ENCODE measurements around the gene CCDC7. TPM values are rescaled to one million over a fixed set of nuclear protein-coding genes. Genes with fewer than 3 reads are reported as not detected.

The CCDC7 gene
- total RNA-seq, 1 experiment from 2014 or later, result 4.0 TPM

DNA sequence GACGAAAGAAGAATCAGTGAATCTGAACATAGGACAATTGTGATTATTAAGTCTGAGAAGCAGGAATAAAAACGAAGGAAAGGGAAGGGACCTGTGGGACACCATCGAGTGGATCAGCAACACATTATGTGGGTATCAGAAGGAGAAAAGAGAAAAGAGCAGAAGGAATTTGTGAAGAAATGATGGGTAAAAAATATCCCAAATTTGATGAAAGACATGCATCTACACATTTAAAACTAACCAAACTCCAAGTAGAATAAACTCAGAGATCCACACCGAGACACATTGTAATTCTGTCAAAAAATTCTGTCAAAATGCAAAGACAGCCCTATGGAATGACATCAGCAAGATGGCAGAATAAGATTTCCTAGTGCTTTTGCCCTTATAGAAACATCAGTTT lies 341.0 kb downstream of the CCDC7 start:
- H2AFZ ChIP-seq (ENCODE audit: low read depth, low read length, poor library complexity, severe bottlenecking), result no peak overlapping the region
- TF ChIP-seq YY1 (IDR thresholded peaks at IDR 0.05; ENCODE audit: extremely low read depth, insufficient replicate concordance, low read depth, low read length) (no peak), SRF (IDR thresholded peaks at IDR 0.05; ENCODE audit: low read depth) (no peak), CEBPB (IDR thresholded peaks at IDR 0.05; ENCODE audit: low read depth) (no peak), EZH2phosphoT487 (IDR thresholded peaks at IDR 0.05; ENCODE audit: borderline replicate concordance) (no peak), JUND (IDR thresholded peaks at IDR 0.05) (no peak), POLR2A (IDR thresholded peaks at IDR 0.05; ENCODE audit: borderline replicate concordance, extremely low read depth, insufficient read depth, insufficient read length) (no peak), FOSL1 (IDR thresholded peaks at IDR 0.05; ENCODE audit: low read depth) (no peak), SP1 (IDR thresholded peaks at IDR 0.05; ENCODE audit: low read depth) (no peak)
- TF ChIP-seq, protein P1, sequence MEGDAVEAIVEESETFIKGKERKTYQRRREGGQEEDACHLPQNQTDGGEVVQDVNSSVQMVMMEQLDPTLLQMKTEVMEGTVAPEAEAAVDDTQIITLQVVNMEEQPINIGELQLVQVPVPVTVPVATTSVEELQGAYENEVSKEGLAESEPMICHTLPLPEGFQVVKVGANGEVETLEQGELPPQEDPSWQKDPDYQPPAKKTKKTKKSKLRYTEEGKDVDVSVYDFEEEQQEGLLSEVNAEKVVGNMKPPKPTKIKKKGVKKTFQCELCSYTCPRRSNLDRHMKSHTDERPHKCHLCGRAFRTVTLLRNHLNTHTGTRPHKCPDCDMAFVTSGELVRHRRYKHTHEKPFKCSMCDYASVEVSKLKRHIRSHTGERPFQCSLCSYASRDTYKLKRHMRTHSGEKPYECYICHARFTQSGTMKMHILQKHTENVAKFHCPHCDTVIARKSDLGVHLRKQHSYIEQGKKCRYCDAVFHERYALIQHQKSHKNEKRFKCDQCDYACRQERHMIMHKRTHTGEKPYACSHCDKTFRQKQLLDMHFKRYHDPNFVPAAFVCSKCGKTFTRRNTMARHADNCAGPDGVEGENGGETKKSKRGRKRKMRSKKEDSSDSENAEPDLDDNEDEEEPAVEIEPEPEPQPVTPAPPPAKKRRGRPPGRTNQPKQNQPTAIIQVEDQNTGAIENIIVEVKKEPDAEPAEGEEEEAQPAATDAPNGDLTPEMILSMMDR (IDR thresholded peaks at IDR 0.05 in 2 of 3, conservative IDR thresholded peaks at IDR 0.05 in 1 of 3; ENCODE audit: borderline replicate concordance in 1 of 3, insufficient read depth in 1 of 3, low read depth in 2 of 3, low read length in 2 of 3), result no peak
- TF ChIP-seq, protein P2, sequence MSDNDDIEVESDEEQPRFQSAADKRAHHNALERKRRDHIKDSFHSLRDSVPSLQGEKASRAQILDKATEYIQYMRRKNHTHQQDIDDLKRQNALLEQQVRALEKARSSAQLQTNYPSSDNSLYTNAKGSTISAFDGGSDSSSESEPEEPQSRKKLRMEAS (IDR thresholded peaks at IDR 0.05), result no peak
- TF ChIP-seq, protein P3, sequence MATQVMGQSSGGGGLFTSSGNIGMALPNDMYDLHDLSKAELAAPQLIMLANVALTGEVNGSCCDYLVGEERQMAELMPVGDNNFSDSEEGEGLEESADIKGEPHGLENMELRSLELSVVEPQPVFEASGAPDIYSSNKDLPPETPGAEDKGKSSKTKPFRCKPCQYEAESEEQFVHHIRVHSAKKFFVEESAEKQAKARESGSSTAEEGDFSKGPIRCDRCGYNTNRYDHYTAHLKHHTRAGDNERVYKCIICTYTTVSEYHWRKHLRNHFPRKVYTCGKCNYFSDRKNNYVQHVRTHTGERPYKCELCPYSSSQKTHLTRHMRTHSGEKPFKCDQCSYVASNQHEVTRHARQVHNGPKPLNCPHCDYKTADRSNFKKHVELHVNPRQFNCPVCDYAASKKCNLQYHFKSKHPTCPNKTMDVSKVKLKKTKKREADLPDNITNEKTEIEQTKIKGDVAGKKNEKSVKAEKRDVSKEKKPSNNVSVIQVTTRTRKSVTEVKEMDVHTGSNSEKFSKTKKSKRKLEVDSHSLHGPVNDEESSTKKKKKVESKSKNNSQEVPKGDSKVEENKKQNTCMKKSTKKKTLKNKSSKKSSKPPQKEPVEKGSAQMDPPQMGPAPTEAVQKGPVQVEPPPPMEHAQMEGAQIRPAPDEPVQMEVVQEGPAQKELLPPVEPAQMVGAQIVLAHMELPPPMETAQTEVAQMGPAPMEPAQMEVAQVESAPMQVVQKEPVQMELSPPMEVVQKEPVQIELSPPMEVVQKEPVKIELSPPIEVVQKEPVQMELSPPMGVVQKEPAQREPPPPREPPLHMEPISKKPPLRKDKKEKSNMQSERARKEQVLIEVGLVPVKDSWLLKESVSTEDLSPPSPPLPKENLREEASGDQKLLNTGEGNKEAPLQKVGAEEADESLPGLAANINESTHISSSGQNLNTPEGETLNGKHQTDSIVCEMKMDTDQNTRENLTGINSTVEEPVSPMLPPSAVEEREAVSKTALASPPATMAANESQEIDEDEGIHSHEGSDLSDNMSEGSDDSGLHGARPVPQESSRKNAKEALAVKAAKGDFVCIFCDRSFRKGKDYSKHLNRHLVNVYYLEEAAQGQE (IDR thresholded peaks at IDR 0.05; ENCODE audit: low read depth), result no peak
- H3K9me3 ChIP-seq (ENCODE audit: control insufficient read depth in 1 of 2, insufficient read depth in 1 of 2, low read depth in 1 of 2, low read length in 2 of 2), result no peaks in the 10 kb centered on the region
- H3K36me3 ChIP-seq (ENCODE audit: control insufficient read depth in 1 of 2, insufficient read depth in 2 of 2, low read length in 2 of 2), result no peaks in the 10 kb centered on the region
- ATAC-seq (no peak), DNase-seq (ENCODE audit: low read depth, low spot score) (no peak)
- H3K27me3 ChIP-seq (ENCODE audit: insufficient read depth, low read length), result no peaks in the 10 kb centered on the region
- H3K9me2 ChIP-seq (ENCODE audit: insufficient read depth), result no peaks in the 10 kb centered on the region
- H3K79me2 ChIP-seq (ENCODE audit: insufficient read depth, low read length), result no peaks in the 10 kb centered on the region
- POLR2A ChIA-PET, result no interaction called here
- H4K20me1 ChIP-seq (ENCODE audit: insufficient read depth), result no peaks in the 10 kb centered on the region
- H3K27ac ChIP-seq (ENCODE audit: low read depth, low read length), result no peak overlapping the region
- H3K4me1 ChIP-seq (ENCODE audit: control insufficient read depth in 1 of 2, insufficient read depth in 2 of 2, low read length in 2 of 2), result no peaks in the 10 kb centered on the region
- H3K4me3 ChIP-seq (replicated peaks in 1 of 2; ENCODE audit: low read depth in 1 of 2, low read length in 2 of 2), result no peak overlapping the region
- RAD21 ChIA-PET (ENCODE audit: low non-redundant PET in 1 of 2, low total read pairs in 2 of 2, uncharacterized antibody in 2 of 2, unreplicated experiment in 2 of 2), result no interaction called here
- intact Hi-C loops (cut with micrococcal nuclease), result no loop called here
- no TSS peak for BruUV-seq (replicated peaks)
- no peak overlapping the region for H3K9ac ChIP-seq (ENCODE audit: low read length)
- H3K4me2 ChIP-seq (ENCODE audit: low read length), result no peak overlapping the region
- CTCF ChIA-PET, result interaction anchor here (1.8 kb wide), 1 partner anchor 222 kb away, joined by 5 read pairs; no protein-coding TSS in a partner anchor
